GM19043 (cell line): ENCODE data around the gene VWDE.

ENCODE experiments used
- ATAC-seq: cut with Tn5 transposase; IDR thresholded peaks from one replicate; pipeline ENCODE4 v1.9.1; 2021; ENCODE audit warnings: low read depth; ENCODE audit not compliant: unreplicated experiment

Gene VWDE

DNA sequence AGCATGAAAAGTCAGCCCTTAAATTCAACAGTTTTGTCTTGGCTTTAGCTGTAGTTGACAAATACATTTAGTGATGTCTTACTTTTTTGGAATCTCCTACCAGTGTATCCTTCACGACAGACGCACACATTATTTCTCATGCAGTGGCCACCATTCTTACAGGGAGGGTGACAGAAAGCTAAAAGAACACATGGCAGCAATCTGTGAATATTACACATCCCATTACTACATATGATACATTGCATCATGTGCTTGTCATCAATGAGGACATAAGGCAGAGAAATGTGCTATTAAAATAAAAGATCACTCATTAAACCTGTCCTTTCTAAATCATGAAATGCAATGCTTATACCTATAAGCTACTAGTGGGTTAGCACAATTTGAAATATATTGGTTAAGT lies 66.6 kb downstream of the VWDE start:
- ATAC-seq: no peak

DNA sequence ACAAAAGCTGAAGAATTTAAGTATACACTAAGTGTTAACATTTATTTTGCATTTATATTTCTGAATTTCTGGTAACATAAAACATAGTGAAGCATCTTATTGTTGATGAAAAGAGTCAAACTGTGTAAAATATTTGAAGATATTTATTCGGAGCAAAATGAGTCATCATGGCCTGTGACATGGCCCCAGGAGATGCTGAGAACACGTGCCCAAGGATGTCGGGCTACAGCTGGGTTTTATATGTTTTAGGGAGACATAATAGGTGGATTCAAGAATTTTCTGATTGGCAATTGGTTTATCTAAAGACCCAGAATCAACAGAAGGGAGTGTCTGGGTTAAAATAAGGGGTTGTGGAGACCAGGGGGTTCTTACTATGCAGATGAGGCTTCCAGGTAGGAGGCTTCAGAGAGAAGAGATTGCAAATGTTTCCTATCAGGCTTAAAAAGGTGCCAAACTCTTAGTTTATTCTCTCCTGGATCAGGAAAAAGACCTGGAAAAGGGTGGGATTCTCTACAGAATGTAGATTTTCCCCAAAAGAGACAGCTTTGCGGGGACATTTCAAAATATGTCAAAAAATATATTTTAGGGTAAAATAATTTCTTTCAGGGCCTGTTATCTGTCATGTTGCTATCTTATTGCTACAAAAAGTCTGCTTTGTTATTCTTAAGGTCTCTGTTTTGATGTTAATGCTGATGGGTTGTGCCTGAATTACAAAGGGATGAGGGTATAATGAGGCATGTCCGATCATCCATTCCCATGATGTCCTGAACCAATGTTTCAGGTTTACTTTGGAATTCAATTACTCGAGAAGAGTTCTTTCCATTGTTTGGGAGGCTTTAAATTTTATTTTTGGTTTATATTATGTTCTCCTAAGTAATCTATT lies 74.5 kb downstream of the VWDE start:
- no peak for ATAC-seq

DNA sequence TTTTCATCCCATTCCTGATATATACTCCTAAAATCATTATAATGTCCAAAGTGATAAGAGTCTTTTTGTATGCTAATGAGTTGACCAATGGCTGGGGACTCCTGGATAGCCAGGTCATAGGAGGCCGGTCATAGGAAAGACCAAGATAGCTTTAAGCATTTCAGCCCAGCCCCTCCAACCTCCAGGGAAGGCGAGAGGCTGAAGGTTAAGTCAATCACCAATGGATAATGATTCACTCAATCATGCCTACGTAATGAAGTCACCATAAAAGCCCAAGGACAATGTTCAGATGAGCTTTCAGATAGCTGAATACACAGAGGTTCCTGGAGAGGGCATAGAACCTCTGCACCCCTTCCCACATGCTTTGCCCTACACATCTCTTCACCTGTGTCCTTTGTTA lies 75.7 kb downstream of the VWDE start:
- ATAC-seq: no peak

DNA sequence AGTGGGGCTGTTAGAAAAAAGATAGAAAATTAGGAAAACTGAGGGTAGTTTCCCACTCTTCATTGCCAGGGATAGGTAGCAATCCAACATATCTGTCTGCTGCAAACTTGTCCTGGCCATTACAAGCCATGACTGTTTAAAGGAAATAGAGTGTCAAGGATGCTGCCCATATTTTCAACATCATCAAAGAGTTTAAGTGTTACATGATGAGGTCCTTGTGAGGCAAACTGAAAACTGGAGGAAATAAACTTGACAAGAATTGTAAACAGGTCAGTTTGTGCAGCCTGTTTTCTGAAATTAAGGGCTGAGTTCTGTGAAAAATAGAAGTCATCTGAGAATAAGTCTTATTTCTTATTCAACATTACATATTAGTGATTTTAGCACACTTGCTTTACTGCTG lies 78.0 kb downstream of the VWDE start:
- ATAC-seq: no peak

DNA sequence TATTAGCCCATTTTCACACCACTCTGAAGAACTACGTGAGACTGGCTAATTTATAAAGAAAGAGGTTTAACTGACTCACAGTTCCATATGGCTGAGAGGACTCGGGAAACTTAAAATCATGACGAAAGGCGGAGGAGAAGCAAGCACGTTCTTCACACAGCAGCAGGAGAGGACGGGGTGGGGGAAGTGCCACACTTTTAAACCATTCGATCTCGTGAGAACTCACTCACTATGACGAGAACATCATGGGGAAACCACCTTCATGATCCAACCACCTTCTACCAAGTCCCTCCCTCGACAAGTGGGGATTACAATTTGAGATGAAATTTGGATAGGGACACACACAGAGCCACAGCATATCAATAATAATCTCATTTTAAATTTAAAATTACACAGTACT lies 80.2 kb downstream of the VWDE start:
- no peak for ATAC-seq

DNA sequence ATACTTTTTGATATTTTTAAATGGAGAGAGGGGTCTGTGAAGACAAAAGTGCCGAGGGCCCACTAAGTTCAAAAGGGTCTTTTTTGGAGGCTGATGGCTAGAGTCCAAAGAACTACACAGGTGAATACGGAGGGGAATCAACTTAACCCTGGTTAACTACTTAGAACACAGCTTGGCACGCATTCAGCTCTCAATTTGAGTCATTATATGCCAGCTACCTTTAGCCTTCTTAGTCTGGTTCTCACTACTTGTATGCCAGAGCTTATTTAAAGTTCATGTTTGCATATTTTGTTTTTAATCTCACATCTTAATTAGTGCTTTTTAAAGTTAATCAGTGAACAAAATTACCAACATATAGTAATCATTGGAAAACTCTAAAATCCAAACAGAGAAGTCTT lies 80.8 kb downstream of the VWDE start:
- no peak for ATAC-seq

GRCh38 chr7:12322284-12322902 lies 81.3 kb downstream of the VWDE start:
- ATAC-seq: no peak

DNA sequence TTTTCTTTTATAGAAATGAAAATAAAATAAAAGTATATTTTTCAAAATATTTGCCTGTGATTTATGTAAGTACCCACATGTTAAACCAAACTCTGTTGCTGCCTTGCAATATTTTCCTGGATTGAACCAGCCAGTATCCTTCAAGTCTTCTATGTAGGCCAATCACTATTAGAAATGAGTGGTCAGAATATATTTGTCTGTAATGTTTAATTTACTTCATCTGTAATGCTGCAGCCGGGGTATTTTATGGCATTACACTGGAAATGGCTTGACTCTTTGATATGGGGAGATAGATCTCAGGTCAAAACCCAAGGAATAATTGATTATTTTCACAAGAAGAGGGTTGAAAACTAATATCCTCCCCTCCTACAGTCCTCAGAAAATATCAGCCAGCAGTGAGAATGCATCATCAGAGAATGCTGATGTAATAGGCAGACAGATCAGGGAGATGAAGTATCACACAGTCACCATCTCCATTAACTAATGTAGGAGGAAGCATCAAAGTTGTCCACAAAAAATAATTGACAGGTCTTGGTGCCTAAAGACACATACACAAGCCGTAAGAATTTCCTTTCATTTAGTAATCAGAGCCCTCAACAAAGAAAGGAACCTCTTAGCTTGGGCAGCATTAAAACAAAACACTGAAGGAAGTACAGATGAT lies 82.5 kb downstream of the VWDE start:
- no peak for ATAC-seq

GRCh38 chr7:12320241-12320986 lies 83.3 kb downstream of the VWDE start:
- ATAC-seq: no peak

GRCh38 chr7:12317675-12318074 lies 86.0 kb downstream of the VWDE start:
- no peak for ATAC-seq

GRCh38 chr7:12316925-12317324 lies 86.7 kb downstream of the VWDE start:
- no peak for ATAC-seq

DNA sequence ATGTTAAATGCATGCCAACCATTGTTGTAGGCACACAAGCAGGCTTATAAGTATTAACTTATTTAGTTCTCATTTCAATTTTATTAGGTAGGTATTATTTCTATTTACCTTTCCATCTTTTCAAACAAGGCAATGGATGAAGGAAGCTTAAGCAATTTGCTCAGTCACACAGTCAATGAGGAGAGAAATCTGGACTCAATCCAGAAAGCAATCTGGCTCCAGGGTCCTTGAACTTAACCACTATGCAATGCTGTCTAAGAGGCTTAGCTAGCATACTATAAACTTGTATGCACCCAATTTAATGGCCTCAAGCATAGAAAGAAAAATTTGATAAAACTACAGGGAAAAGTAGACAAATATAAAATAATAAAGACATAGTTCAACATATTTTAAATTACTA lies 88.6 kb downstream of the VWDE start:
- no peak for ATAC-seq

- peak; percentile 69 for ATAC-seq
These were observed 89.5 kb downstream of the VWDE start for GRCh38 chr7:12314199-12314598.

- no peak for ATAC-seq
These were observed 98.2 kb downstream of the VWDE start for GRCh38 chr7:12305502-12305901.

- no peak for ATAC-seq
These were observed 100.2 kb downstream of the VWDE start for GRCh38 chr7:12303495-12303894.

DNA sequence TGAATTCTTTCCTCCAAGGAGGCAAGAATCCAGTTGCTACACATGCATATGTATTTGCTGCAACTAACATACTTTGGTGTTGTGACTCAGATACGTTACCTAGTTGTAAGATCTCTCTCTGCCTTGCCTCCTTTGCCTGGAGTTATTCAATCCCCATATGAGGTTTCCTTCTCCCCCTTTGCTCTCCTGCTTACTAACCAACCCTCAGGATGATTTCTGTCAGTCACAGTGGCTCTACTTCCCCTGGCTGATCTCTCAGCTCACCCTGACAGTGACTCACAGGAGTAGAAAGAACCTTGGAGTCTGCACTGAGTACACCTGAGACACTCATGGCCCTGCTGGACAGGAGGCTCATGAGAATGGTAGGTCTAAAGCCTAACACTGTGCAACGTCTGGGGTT lies 100.6 kb downstream of the VWDE start:
- ATAC-seq: no peak

GRCh38 chr7:12300415-12300814 lies 103.2 kb downstream of the VWDE start:
- no peak for ATAC-seq

DNA sequence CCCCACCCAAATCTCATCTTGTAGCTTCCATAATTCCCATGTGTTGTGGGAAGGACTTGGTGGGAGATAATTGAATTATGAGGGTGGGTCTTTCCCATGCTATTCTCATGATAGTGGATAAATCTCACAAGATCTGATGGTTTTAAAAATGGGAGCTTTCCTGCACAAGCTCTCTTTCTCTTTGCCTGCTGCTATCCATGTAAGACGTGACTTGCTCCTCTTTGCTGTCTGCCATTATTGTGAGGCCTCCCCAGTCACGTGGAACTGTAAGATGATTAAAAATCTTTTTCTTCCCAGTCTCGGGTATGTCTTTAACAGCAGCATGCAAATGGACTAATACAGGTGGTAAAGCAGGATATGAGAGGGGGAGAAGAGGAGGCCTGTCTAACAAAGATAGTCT lies 104.3 kb downstream of the VWDE start:
- no peak for ATAC-seq

DNA sequence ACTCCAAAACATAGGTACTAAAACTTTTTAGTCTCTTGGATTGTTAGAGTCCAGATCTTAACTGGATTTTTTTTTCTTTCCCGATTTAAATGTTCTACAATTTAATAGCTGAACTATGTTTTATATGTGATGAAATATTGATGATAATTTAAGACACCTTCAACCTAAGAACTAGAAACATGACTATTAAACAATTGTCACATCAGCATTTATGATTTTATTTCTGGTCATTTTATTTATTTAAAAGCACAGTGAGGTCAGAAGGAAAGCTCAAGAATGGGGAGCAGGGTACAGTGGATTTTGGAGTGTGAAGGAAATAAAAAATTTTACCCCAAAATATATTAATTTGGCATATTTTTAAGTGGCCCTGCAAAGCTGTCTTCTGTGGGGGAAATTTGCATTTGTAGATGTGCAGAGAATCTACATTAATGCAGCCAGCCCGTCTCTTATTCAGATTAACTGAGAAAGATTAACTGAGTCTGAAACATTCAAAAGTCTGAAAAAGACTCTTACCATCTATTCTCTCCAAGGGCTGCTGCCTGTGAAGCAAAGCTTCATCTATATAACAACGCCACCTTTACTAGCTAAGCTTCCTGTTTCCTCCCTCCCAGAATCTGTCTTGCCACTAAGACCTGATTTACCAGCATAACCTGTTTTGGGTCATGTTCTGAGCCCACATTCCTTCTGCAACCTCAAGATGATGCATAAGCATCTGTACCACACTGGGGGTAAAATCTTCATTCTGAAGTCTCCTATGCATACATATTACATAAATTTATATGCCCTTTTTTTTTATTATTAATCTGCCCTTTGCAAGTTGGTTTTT lies 106.2 kb downstream of the VWDE start:
- ATAC-seq: no peak

GRCh38 chr7:12296051-12296570 lies 107.6 kb downstream of the VWDE start:
- ATAC-seq: no peak
